Astrocyte of the cerebellum (primary cell): ENCODE results near the gene PFKFB3.

Experiments
- DNase-seq: peaks from one replicate; pipeline ENCODE4 v3.0.0-alpha.2; 2011; ENCODE audit warnings: low read depth
- H3K4me3 ChIP-seq: 2 replicates; pipeline ENCODE4 v1.5.1; 2011; ENCODE audit warnings: mild to moderate bottlenecking, low read depth, low read length, moderate library complexity
- CTCF ChIP-seq: IDR thresholded peaks from 2 replicates; pipeline ENCODE4 v1.5.1; 2012; ENCODE audit warnings: low read length, low read depth, moderate library complexity, mild to moderate bottlenecking; ENCODE audit errors: missing control alignments
- in situ Hi-C: cut with HindIII; loops from 2 replicates; pipeline ENCODE4 v1.10.0; 2017; ENCODE audit warnings: low sequenced_read_pairs

PFKFB3 gene

GRCh38 chr10:6202684-6203330, at the start of gene PFKFB3:
TSS of gene PFKFB3 (plus strand) at chr10:6202932. CDS start at chr10:6203261, 329 bp downstream.
- in situ Hi-C loops: no loop called here
- peak within 1 kb of the TSS; percentile 77 for H3K4me3 ChIP-seq
- DNase-seq: peak; percentile 87
- TF ChIP-seq CTCF: peak; percentile 87

- no peak for TF ChIP-seq CTCF
- no peak overlapping the region for H3K4me3 ChIP-seq
- DNase-seq: no peak
- in situ Hi-C loops: no loop called here
These were observed 48.9 kb upstream of the PFKFB3 start for GRCh38 chr10:6153845-6154244.

DNA sequence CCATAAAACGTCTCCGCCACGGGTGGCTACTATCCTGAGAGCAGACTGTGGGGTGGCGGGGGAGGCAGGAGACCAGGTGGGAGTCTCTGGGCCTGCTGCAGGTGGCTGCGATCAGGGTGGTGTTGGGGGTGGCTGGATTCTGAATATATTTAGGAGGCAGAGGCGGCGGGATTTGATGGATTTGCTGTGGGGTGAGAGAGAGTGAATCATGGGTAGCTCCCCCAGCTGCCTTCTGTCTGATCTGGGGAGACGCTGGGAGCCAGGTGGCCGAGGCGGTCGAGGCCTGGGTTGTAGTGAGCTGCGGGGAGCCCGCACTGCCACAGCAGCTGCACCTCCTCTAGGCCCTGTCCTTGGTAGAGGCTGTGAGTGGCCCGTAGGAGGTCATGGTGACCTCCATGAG, 48.2 kb upstream of the PFKFB3 start:
- in situ Hi-C loops: no loop called here
- no peak for TF ChIP-seq CTCF
- no peak overlapping the region for H3K4me3 ChIP-seq
- DNase-seq: no peak

- in situ Hi-C loops: no loop called here
- DNase-seq: no peak
- H3K4me3 ChIP-seq: no peak overlapping the region
- no peak for TF ChIP-seq CTCF
These were observed 44.5 kb upstream of the PFKFB3 start for GRCh38 chr10:6158276-6158675.

DNA sequence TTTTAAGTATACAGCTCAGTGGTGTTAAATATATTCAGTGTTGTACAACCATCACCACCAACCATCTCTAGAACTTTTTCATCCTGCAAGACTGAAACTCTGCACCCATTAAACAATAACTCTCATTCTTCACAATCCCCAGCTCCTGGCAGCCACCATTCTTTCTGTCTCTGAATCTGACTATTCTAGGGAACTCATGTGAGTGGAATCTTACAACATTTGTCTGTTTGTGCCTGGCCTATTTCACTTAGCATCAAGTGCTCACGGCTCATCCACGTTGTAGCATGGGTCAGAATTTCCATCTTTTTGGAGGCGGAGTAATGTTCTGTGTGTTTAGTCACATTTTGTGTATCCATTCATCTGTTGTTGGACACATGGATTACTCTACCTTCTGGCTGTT, 40.8 kb upstream of the PFKFB3 start:
- H3K4me3 ChIP-seq: no peak overlapping the region
- TF ChIP-seq CTCF: no peak
- in situ Hi-C loops: no loop called here
- DNase-seq: no peak

- peak overlapping the region; percentile 57 for H3K4me3 ChIP-seq
- TF ChIP-seq CTCF: no peak
- in situ Hi-C loops: no loop called here
- DNase-seq: no peak
These were observed 40.0 kb upstream of the PFKFB3 start for GRCh38 chr10:6162589-6163356.
